GM23338 (cell line): ENCODE measurements around the gene LARP1B. TPM values are rescaled to one million over a fixed set of nuclear protein-coding genes. Genes with fewer than 3 reads are reported as not detected.

Experiments used
- ATAC-seq: fragments of 200-7000 bp; cut with Tn5 transposase; 3 replicates; pipeline ENCODE4 v1.9.1; 2020
- DNase-seq: peaks from one replicate; pipeline ENCODE4 v3.0.0-alpha.2; 2015; ENCODE audit warnings: low spot score
- H2AFZ ChIP-seq: fragments of 200-600 bp; sonication (generic); 2 replicates; pipeline ENCODE4 v1.8.0; 2016; ENCODE audit warnings: antibody characterized with exemption, mild to moderate bottlenecking, moderate library complexity
- H3F3A ChIP-seq: fragments of 200-600 bp; sonication (generic); replicated peaks from 2 replicates; pipeline ENCODE4 v1.8.0; 2017; ENCODE audit warnings: antibody characterized with exemption, mixed run types, low read depth
- H3K27ac ChIP-seq: fragments of 200-600 bp; sonication (generic); 2 replicates; pipeline ENCODE4 v1.6.1; 2016; ENCODE audit warnings: low read depth
- H3K27me3 ChIP-seq: fragments of 200-600 bp; sonication (generic); 2 replicates; pipeline ENCODE4 v1.8.0; 2016; ENCODE audit warnings: mild to moderate bottlenecking, mixed run types, moderate library complexity; ENCODE audit not compliant: insufficient read depth
- H3K36me3 ChIP-seq: fragments of 200-600 bp; sonication (generic); 2 replicates; pipeline ENCODE4 v1.8.0; 2016; ENCODE audit warnings: mild to moderate bottlenecking; ENCODE audit not compliant: insufficient read depth
- H3K4me1 ChIP-seq: fragments of 200-600 bp; sonication (generic); 2 replicates; pipeline ENCODE4 v1.8.0; 2016; ENCODE audit warnings: mild to moderate bottlenecking, moderate library complexity; ENCODE audit not compliant: insufficient read depth
- H3K4me2 ChIP-seq: fragments of 200-600 bp; sonication (generic); 2 replicates; pipeline ENCODE4 v1.7.1; 2017; ENCODE audit warnings: mixed run types
- H3K4me3 ChIP-seq: fragments of 200-600 bp; sonication (generic); 2 replicates; pipeline ENCODE4 v1.6.1; 2016; ENCODE audit warnings: mixed run types
- H3K79me2 ChIP-seq: fragments of 200-600 bp; sonication (generic); replicated peaks from 2 replicates; pipeline ENCODE4 v1.8.0; 2017; ENCODE audit warnings: mild to moderate bottlenecking; ENCODE audit not compliant: insufficient read depth
- H3K9me2 ChIP-seq: fragments of 200-600 bp; sonication (generic); 2 replicates; pipeline ENCODE4 v1.8.0; 2017; ENCODE audit not compliant: insufficient read depth
- H4K20me1 ChIP-seq: fragments of 200-600 bp; sonication (generic); replicated peaks from 2 replicates; pipeline ENCODE4 v1.8.0; 2017; ENCODE audit warnings: mild to moderate bottlenecking; ENCODE audit not compliant: insufficient read depth
- H3K27ac Mint-ChIP-seq: 2 replicates; pipeline ENCODE4 v1.8.0; 2020; ENCODE audit warnings: inconsistent platforms, mild to moderate bottlenecking, moderate library complexity, mixed read lengths
- H3K27me3 Mint-ChIP-seq: 3 replicates; pipeline ENCODE4 v1.8.0; 2022; ENCODE audit warnings: low read depth, mild to moderate bottlenecking, moderate library complexity, mixed read lengths, inconsistent platforms; ENCODE audit not compliant: insufficient read depth, poor library complexity
- H3K36me3 Mint-ChIP-seq: 3 replicates; pipeline ENCODE4 v1.8.0; 2021; ENCODE audit warnings: low read depth, mild to moderate bottlenecking, inconsistent platforms, moderate library complexity, mixed read lengths
- H3K4me1 Mint-ChIP-seq: 3 replicates; pipeline ENCODE4 v1.8.0; 2020; ENCODE audit warnings: mild to moderate bottlenecking, inconsistent platforms, mixed read lengths
- H3K4me3 Mint-ChIP-seq: 3 replicates; pipeline ENCODE4 v1.8.0; 2021; ENCODE audit warnings: moderate library complexity, mild to moderate bottlenecking, inconsistent platforms, mixed read lengths
- H3K9me3 Mint-ChIP-seq: 3 replicates; pipeline ENCODE4 v1.8.0; 2020; ENCODE audit warnings: moderate library complexity, mild to moderate bottlenecking, inconsistent platforms, mixed read lengths
- CREB1 ChIP-seq: fragments of 250-450 bp; sonication (Bioruptor Pico); IDR thresholded peaks from 2 replicates; pipeline ENCODE4 v1.5.0; 2020; ENCODE audit warnings: low read depth, mild to moderate bottlenecking, moderate library complexity
- ETS1 ChIP-seq: IDR thresholded peaks from 2 replicates; pipeline ENCODE4 v1.6.1; 2016; ENCODE audit warnings: antibody characterized with exemption
- EZH2 ChIP-seq: fragments of 200-600 bp; sonication (generic); IDR thresholded peaks from one replicate; pipeline ENCODE4 v1.8.0; 2017; ENCODE audit warnings: antibody characterized with exemption, mild to moderate bottlenecking, low read depth; ENCODE audit not compliant: unreplicated experiment
- EZH2phosphoT487 ChIP-seq: fragments of 200-600 bp; sonication (generic); IDR thresholded peaks from one replicate; pipeline ENCODE4 v1.8.1; 2018; ENCODE audit warnings: antibody characterized with exemption; ENCODE audit not compliant: unreplicated experiment
- JUNB ChIP-seq: IDR thresholded peaks from one replicate; pipeline ENCODE4 v1.6.1; 2016; ENCODE audit warnings: antibody characterized with exemption; ENCODE audit not compliant: unreplicated experiment
- NANOG ChIP-seq: IDR thresholded peaks from 2 replicates; pipeline ENCODE4 v1.6.1; 2016; ENCODE audit warnings: antibody characterized with exemption, borderline replicate concordance
- POLR2AphosphoS5 ChIP-seq: IDR thresholded peaks from 2 replicates; pipeline ENCODE4 v1.6.1; 2016; ENCODE audit warnings: antibody characterized with exemption, low read depth
- REST ChIP-seq: IDR thresholded peaks from one replicate; pipeline ENCODE4 v1.6.1; 2018; ENCODE audit warnings: antibody characterized with exemption; ENCODE audit not compliant: unreplicated experiment
- STAT1 ChIP-seq: IDR thresholded peaks from one replicate; pipeline ENCODE4 v1.6.1; 2016; ENCODE audit warnings: antibody characterized with exemption; ENCODE audit not compliant: unreplicated experiment
- ZNF114 ChIP-seq: fragments of 250-450 bp; sonication (Bioruptor Pico); IDR thresholded peaks from 2 replicates; pipeline ENCODE4 v1.5.0; 2020; ENCODE audit warnings: mild to moderate bottlenecking, moderate library complexity
- ZNF331 ChIP-seq: fragments of 250-450 bp; sonication (Bioruptor Pico); IDR thresholded peaks from 2 replicates; pipeline ENCODE4 v1.5.0; 2020; ENCODE audit warnings: low read depth, mild to moderate bottlenecking, moderate library complexity
- polyA plus RNA-seq: library from polyadenylated mRNA; unstranded; fragments of >200 nt; fragmentation: Nextera tagmentation; extraction: Ambion mirVana; gene quantifications from 2 replicates; pipeline ENCODE4 v1.2.1, GENCODE V29; 2016
- total RNA-seq: library from RNA; depleted of rRNA; stranded (reverse); fragments of >200 nt; shearing (Covaris generic); gene quantifications from 2 replicates; pipeline ENCODE4 v1.2.3, GENCODE V29; 2014
- TF ChIP-seq, protein P1 (sequence below), 2 experiments: fragments of 200-600 bp in 1 of 2; sonication (generic) in 1 of 2; conservative IDR thresholded peaks; 2 replicates each; pipeline versions ENCODE4 v1.5.1 to v1.6.1; 2016 to 2017; ENCODE audit warnings: antibody characterized with exemption in 2 of 2, low read depth in 2 of 2, mild to moderate bottlenecking in 2 of 2, moderate library complexity in 1 of 2

LARP1B gene
- total and polyA plus RNA-seq, 2 experiments from 2014 or later: 42.5 to 45.4 TPM

GRCh38 chr4:128169245-128169644 is 108.1 kb downstream of the LARP1B start (continued):
- TF ChIP-seq, protein P1, sequence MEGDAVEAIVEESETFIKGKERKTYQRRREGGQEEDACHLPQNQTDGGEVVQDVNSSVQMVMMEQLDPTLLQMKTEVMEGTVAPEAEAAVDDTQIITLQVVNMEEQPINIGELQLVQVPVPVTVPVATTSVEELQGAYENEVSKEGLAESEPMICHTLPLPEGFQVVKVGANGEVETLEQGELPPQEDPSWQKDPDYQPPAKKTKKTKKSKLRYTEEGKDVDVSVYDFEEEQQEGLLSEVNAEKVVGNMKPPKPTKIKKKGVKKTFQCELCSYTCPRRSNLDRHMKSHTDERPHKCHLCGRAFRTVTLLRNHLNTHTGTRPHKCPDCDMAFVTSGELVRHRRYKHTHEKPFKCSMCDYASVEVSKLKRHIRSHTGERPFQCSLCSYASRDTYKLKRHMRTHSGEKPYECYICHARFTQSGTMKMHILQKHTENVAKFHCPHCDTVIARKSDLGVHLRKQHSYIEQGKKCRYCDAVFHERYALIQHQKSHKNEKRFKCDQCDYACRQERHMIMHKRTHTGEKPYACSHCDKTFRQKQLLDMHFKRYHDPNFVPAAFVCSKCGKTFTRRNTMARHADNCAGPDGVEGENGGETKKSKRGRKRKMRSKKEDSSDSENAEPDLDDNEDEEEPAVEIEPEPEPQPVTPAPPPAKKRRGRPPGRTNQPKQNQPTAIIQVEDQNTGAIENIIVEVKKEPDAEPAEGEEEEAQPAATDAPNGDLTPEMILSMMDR (conservative IDR thresholded peaks at IDR 0.05; ENCODE audit: low read depth in 2 of 2): no peak
- no peak for TF ChIP-seq EZH2

DNA sequence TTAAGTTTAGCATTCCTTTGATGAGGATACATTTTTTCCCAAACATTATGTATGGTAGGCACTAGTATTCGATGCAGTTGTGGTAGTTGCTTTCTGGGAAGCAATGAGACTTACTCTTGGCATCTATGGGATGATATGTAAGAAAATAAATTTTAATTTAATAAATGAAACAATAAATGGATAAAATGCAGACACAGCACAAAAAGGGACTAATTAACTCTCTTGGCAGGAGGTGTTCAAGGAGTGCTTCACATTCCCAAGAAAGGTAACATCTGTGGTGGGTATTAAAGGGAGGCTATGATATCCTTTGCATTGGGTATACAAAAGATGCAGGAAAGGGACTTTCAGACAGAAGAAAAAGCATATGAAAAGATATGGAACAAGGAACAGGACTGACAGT is 115.5 kb downstream of the LARP1B start:
- H3K4me2 ChIP-seq: no peak overlapping the region
- no peaks in the 10 kb centered on the region for H3F3A ChIP-seq
- H3K27ac Mint-ChIP-seq: no peak overlapping the region
- no peak overlapping the region for H2AFZ ChIP-seq
- H3K27me3 Mint-ChIP-seq: peaks cover under 1% of the 10 kb centered on the region
- H3K27ac ChIP-seq: no peak overlapping the region
- no peaks in the 10 kb centered on the region; the same call in 2 of the 3 replicates for H3K9me3 Mint-ChIP-seq
- no peaks in the 10 kb centered on the region for H3K4me1 ChIP-seq
- no peaks in the 10 kb centered on the region for H3K36me3 ChIP-seq
- no peaks in the 10 kb centered on the region for H3K79me2 ChIP-seq
- no peaks in the 10 kb centered on the region for H3K9me2 ChIP-seq
- peaks cover 6% of the 10 kb centered on the region; the same call in 2 of the 3 replicates for H3K36me3 Mint-ChIP-seq
- H4K20me1 ChIP-seq: no peaks in the 10 kb centered on the region
- H3K4me3 Mint-ChIP-seq: no peak overlapping the region
- no peaks in the 10 kb centered on the region for H3K4me1 Mint-ChIP-seq
- no peak overlapping the region for H3K4me3 ChIP-seq
- ATAC-seq (no peak), DNase-seq (no peak)
- no peaks in the 10 kb centered on the region for H3K27me3 ChIP-seq
- no peak for TF ChIP-seq ZNF114
- TF ChIP-seq EZH2: no peak
- no peak for TF ChIP-seq NANOG
- TF ChIP-seq ETS1: no peak
- TF ChIP-seq REST: no peak
- TF ChIP-seq ZNF331 (CRISPR knock-in tag): no peak
- no peak for TF ChIP-seq EZH2phosphoT487
- no peak for TF ChIP-seq JUNB
- TF ChIP-seq POLR2AphosphoS5: no peak
- TF ChIP-seq CREB1: no peak
- TF ChIP-seq, protein P1 (conservative IDR thresholded peaks at IDR 0.05; ENCODE audit: low read depth in 2 of 2): no peak
- TF ChIP-seq STAT1: no peak
